ENCODE data around the gene NUF2.

The NUF2 gene

GRCh38 chr1:163401211-163401610 is 79.5 kb downstream of the NUF2 start:
- Histone ChIP-seq H2AFZ (ENCODE audit: low read depth, low read length, severe bottlenecking) (no peak overlapping the region), H3K27me3 (ENCODE audit: low read length) (no peaks in the 10 kb centered on the region), H3F3A (ENCODE audit: insufficient read depth) (no peaks in the 10 kb centered on the region), H4K20me1 (ENCODE audit: low read depth, low read length) (no peaks in the 10 kb centered on the region), H3K9me2 (replicated peaks; ENCODE audit: insufficient read depth, low read length) (no peaks in the 10 kb centered on the region), H3K9ac (ENCODE audit: low read length) (no peak overlapping the region), H3K4me3 (ENCODE audit: insufficient read depth, low read length, poor library complexity, severe bottlenecking) (no peak overlapping the region), H3K4me2 (ENCODE audit: low read depth, low read length, poor library complexity, severe bottlenecking) (no peak overlapping the region), H3K9me3 (ENCODE audit: insufficient read depth, low read length) (no peaks in the 10 kb centered on the region), H3K36me3 (ENCODE audit: low read length) (no peaks in the 10 kb centered on the region), H3K27ac (ENCODE audit: low read depth, low read length) (no peak overlapping the region), H3K79me2 (ENCODE audit: insufficient read depth, low read length) (no peaks in the 10 kb centered on the region)
- TF ChIP-seq CTCF (IDR thresholded peaks at IDR 0.05; ENCODE audit: insufficient read depth, low read length, poor library complexity, severe bottlenecking) (no peak), EZH2phosphoT487 (conservative IDR thresholded peaks at IDR 0.05; ENCODE audit: low read length) (no peak)
